Measurements from ENCODE around the gene PUSL1.

- TF ChIP-seq SP1 (IDR thresholded peaks at IDR 0.05), result no peak
- no peak for TF ChIP-seq NFRKB (IDR thresholded peaks at IDR 0.05)
- no peak for TF ChIP-seq FOXM1 (IDR thresholded peaks at IDR 0.05; ENCODE audit: borderline replicate concordance)
- no peak for TF ChIP-seq SUZ12 (IDR thresholded peaks at IDR 0.05)
- TF ChIP-seq ZNF384 (IDR thresholded peaks at IDR 0.05), result no peak
- TF ChIP-seq ELF4 (IDR thresholded peaks at IDR 0.05), result no peak
- TF ChIP-seq BHLHE40 (IDR thresholded peaks at IDR 0.05; ENCODE audit: borderline replicate concordance), result no peak
- no peak for TF ChIP-seq FOXK2 (IDR thresholded peaks at IDR 0.05)
- TF ChIP-seq CTBP1 (IDR thresholded peaks at IDR 0.05; ENCODE audit: borderline replicate concordance), result no peak
- TF ChIP-seq TARDBP (IDR thresholded peaks at IDR 0.05), result no peak
- TF ChIP-seq PKNOX1 (IDR thresholded peaks at IDR 0.05), result no peak
- no peak for TF ChIP-seq HDGF (IDR thresholded peaks at IDR 0.05; ENCODE audit: borderline replicate concordance)
Observed at GRCh38 chr1:1310476-1311053, 2.2 kb downstream of the PUSL1 start.

Data from HEK293T (cell line).